GM12872 (cell line): ENCODE measurements around the gene PTH1R.

Experiments used
- TF ChIP-seq, protein P1 (sequence below): IDR thresholded peaks from 3 replicates; pipeline ENCODE4 v1.5.1; 2011; ENCODE audit warnings: low read depth, mild to moderate bottlenecking, low read length, moderate library complexity; ENCODE audit not compliant: insufficient read depth

Gene PTH1R

GRCh38 chr3:46898321-46899150 is 21.0 kb downstream of the PTH1R start:
- TF ChIP-seq, protein P1, sequence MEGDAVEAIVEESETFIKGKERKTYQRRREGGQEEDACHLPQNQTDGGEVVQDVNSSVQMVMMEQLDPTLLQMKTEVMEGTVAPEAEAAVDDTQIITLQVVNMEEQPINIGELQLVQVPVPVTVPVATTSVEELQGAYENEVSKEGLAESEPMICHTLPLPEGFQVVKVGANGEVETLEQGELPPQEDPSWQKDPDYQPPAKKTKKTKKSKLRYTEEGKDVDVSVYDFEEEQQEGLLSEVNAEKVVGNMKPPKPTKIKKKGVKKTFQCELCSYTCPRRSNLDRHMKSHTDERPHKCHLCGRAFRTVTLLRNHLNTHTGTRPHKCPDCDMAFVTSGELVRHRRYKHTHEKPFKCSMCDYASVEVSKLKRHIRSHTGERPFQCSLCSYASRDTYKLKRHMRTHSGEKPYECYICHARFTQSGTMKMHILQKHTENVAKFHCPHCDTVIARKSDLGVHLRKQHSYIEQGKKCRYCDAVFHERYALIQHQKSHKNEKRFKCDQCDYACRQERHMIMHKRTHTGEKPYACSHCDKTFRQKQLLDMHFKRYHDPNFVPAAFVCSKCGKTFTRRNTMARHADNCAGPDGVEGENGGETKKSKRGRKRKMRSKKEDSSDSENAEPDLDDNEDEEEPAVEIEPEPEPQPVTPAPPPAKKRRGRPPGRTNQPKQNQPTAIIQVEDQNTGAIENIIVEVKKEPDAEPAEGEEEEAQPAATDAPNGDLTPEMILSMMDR, result no peak

DNA sequence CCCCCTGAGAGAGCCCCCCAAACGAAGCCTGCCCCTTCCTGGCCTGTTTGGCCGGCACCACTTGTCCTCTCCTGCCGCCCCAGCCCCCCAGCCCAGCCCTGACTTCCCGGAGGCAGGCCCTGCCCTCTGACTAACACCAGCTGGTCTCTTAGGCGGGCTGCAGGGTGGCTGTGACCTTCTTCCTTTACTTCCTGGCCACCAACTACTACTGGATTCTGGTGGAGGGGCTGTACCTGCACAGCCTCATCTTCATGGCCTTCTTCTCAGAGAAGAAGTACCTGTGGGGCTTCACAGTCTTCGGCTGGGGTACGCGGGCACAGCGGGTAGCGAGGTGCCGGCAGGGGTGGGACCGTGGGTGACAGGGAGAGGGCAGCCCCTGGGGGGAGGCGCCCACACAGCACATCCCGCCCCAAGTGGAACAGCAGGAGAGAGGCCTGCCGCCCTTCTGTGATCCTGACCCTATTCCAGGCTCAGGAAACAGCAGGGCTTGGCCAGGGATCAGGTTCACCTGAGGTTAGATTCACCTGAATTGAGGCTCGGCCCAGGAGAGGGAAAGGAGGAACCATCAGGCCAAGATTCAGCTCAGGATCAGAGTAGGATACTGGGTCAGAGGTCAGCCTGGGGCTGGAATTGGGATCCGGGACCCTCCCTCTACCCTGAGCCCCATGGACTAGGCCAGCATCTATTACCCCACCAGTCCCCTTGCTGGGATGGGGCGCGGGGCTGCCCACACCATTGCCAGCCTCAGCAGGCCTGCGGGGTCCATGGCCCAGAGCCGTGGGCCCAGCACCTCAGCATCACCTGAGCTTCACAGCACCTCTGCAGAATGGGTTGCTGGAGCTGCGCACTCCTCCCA is 21.9 kb downstream of the PTH1R start:
- TF ChIP-seq, protein P1, result no peak

- TF ChIP-seq, protein P1, result no peak
These were observed 22.4 kb downstream of the PTH1R start for GRCh38 chr3:46900007-46900292.

DNA sequence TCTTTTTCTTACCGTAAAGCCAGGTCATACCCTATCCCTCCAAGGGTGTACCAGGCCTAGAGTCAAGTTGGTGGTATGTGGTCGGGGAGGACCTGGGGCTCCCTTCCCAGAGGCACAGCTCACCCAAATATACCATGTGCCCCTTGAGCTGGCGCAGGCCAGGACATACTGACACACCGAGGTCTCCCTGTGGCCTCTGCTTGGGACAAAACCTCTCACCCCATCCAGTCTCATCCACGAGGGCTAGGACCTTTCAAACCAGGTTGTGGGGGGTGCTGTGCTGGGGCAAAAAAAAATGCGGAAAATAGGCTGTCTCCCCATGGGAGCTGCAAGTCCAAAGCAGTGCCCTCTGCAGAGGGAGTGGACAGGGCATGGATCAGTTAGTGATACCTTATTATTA is 22.8 kb downstream of the PTH1R start:
- TF ChIP-seq, protein P1, result no peak

GRCh38 chr3:46901061-46901460 is 23.5 kb downstream of the PTH1R start:
- TF ChIP-seq, protein P1, result no peak

DNA sequence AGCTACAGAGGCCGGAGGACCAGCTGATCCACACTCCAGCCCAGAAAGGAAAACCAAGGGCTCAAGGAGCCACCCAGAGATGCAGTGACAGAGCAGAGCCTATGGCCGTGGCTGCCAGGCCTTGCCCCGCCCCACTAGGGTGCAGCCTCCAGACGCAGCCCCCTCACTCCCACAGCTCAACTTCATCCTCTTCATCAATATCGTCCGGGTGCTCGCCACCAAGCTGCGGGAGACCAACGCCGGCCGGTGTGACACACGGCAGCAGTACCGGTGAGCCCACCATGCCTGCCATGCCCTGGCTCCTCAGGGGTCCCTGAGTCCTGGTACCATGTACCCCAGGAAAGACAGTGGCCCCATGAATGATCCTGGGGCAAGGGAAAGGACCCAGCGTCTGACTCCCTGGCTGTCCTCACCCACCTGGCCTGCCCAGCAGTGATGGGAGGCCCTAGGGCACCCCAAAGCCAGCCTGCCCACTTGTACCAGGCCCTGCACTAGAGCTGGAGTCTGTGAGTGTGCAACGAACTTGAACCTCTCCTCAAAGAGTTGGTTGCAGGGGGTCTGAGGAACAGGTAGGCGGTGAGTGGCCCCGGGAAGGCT is 24.2 kb downstream of the PTH1R start:
- TF ChIP-seq, protein P1, result no peak

DNA sequence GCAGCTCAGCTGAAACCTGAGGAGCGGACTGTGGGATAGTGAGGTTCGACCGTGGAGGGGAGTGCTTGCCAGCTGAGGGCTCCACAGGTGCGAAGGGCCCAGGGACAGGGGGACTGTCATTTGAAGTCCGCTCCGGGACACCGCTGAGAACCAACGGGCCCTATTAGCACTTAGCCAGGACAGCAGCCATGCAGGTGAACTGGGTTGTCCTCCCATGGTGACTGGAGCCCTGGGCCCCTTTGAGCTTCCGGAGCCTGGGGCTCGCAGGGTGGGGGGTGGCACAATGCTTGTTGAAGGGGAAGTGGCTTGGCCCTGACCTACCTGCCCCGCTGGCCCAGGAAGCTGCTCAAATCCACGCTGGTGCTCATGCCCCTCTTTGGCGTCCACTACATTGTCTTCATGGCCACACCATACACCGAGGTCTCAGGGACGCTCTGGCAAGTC is 24.7 kb downstream of the PTH1R start:
- TF ChIP-seq, protein P1, result no peak
